NB4 (cell line): ENCODE results near the gene MAST4.

ENCODE experiments used
- DNase-seq: peaks from one replicate; pipeline ENCODE4 v3.0.0; 2010; ENCODE audit warnings: low read depth
- H3K4me3 ChIP-seq: one replicate; pipeline ENCODE4 v1.5.1; 2011; ENCODE audit warnings: mild to moderate bottlenecking, low read depth, low read length, moderate library complexity
- MAX ChIP-seq: IDR thresholded peaks from 2 replicates; pipeline ENCODE4 v1.6.1; 2011; ENCODE audit warnings: low read depth, low read length
- MYC ChIP-seq: IDR thresholded peaks from 2 replicates; pipeline ENCODE4 v1.6.1; 2011; ENCODE audit warnings: low read depth, low read length
- POLR2A ChIP-seq: IDR thresholded peaks from 2 replicates; pipeline ENCODE4 v1.6.1; 2011; ENCODE audit warnings: mild to moderate bottlenecking; ENCODE audit not compliant: insufficient read length; ENCODE audit errors: extremely low read depth
- TF ChIP-seq, protein P1 (sequence below): IDR thresholded peaks from one replicate; pipeline ENCODE4 v1.5.1; 2012; ENCODE audit warnings: low read depth, low read length

Gene MAST4

DNA sequence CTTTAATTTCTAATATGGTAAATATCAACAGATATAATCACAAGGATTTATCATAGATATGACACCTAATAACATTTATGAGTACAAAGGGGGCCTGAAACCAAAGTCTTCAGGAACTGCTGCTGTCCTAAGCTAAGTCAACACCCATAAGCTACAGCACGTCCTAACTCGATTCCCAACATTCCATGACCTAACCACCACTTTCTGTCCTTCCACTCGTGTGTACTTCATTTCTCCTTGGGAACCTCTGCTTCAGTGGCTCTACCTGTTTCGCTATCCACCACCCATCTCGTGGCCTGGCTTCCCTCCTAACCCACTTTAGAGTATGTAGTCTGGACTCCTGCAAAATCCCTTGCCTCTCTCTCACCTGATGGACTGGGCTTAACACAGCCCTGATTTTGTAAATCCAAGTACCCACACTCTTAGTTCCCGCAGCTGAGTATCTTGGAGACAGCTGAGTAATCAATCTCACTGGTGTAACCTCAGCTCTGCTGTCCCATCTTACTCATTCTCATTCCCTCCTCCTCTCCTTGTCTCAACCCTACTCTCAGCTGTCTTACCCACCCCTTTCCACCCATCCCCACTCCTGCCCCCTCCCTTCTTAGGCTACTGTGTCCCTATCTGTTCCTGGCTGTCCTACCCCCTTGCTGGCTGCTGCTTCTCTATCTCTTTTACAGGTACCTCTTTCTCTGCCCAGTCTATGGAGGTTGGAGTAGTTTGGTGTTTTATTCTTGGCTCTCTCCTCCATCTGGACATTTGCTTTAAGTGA is 101.8 kb downstream of the MAST4 start:
- no peak for TF ChIP-seq MYC
- TF ChIP-seq, protein P1, sequence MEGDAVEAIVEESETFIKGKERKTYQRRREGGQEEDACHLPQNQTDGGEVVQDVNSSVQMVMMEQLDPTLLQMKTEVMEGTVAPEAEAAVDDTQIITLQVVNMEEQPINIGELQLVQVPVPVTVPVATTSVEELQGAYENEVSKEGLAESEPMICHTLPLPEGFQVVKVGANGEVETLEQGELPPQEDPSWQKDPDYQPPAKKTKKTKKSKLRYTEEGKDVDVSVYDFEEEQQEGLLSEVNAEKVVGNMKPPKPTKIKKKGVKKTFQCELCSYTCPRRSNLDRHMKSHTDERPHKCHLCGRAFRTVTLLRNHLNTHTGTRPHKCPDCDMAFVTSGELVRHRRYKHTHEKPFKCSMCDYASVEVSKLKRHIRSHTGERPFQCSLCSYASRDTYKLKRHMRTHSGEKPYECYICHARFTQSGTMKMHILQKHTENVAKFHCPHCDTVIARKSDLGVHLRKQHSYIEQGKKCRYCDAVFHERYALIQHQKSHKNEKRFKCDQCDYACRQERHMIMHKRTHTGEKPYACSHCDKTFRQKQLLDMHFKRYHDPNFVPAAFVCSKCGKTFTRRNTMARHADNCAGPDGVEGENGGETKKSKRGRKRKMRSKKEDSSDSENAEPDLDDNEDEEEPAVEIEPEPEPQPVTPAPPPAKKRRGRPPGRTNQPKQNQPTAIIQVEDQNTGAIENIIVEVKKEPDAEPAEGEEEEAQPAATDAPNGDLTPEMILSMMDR, result no peak
- TF ChIP-seq POLR2A, result no peak
- no peak for TF ChIP-seq MAX
- no peak for DNase-seq
- no peak overlapping the region for H3K4me3 ChIP-seq

GRCh38 chr5:66701244-66701643 is 105.1 kb downstream of the MAST4 start:
- no peak for TF ChIP-seq MYC
- TF ChIP-seq MAX, result no peak
- TF ChIP-seq, protein P1, result no peak
- no peak for TF ChIP-seq POLR2A
- no peak overlapping the region for H3K4me3 ChIP-seq
- no peak for DNase-seq

DNA sequence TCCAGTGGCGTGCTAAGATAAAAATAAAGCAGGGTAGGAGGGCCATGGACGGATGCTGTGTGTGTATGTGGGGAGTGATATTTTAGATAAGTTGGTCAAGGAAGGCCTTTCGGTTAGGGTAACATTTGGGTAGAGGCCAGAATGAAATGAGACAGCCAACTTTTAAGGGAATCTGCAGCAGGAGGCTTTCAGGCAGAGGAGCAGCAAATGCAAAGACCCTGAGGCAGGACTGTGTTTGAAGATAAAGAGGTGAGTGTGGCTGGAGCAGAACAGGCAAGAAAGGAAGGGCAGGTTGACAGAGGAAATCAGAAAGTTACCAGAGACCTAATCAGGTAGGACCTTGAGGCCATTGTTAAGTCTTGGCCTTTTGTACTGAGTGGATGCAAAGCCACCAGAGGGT is 106.2 kb downstream of the MAST4 start:
- H3K4me3 ChIP-seq, result no peak overlapping the region
- no peak for DNase-seq
- no peak for TF ChIP-seq MAX
- TF ChIP-seq, protein P1, result no peak
- TF ChIP-seq MYC, result no peak
- TF ChIP-seq POLR2A, result no peak

- no peak for DNase-seq
- TF ChIP-seq POLR2A, result no peak
- TF ChIP-seq MAX, result no peak
- TF ChIP-seq, protein P1, result no peak
- H3K4me3 ChIP-seq, result no peak overlapping the region
Observed at GRCh38 chr5:66704790-66705425, 108.7 kb downstream of the MAST4 start.

GRCh38 chr5:66708368-66708767 is 112.2 kb downstream of the MAST4 start:
- TF ChIP-seq, protein P1, result no peak
- no peak for TF ChIP-seq MYC
- TF ChIP-seq MAX, result no peak
- TF ChIP-seq POLR2A, result no peak
- no peak for DNase-seq

More at GRCh38 chr5:66708368-66708767, 112.2 kb downstream of the MAST4 start:
- H3K4me3 ChIP-seq, result no peak overlapping the region
